ENCODE data around the gene SLC38A9. TPM values are rescaled to one million over a fixed set of nuclear protein-coding genes. Genes with fewer than 3 reads are reported as not detected.
A peak's percentile ranks its signal among the peaks of the same experiment; 100 is the strongest.

Gene SLC38A9
- polyA plus RNA-seq, 1 of the 3 experiments (the other 2 are of a cell fraction) = 6.9 TPM

DNA sequence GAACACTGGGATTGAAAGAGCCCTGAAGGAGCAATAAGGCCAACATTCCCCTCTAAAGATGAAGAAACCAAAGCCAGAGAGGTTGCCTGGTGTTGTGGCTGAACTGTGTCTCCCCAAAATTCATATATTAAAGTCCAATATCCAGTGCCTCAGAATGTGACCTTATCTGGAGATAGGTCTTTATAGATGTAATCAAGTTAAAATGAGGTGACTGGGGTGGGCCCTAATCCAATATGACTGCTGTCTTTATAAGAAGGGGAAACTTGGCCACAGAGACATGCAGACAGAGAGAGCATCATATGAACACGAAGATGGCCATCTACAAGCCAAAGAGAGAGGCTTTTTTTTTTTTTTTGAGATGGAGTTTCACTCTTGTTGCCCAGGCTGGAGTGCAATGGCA lies 110.5 kb downstream of the SLC38A9 start:
- H3K9me2 ChIP-seq = no peaks in the 10 kb centered on the region
- no peaks in the 10 kb centered on the region for H4K20me1 ChIP-seq (ENCODE audit: insufficient read depth)
- TF ChIP-seq YY1 (IDR thresholded peaks at IDR 0.05; ENCODE audit: low read depth) (no peak), TCF12 (IDR thresholded peaks at IDR 0.05) (no peak), ELF1 (IDR thresholded peaks at IDR 0.05) (no peak), FOSL2 (IDR thresholded peaks at IDR 0.05; ENCODE audit: borderline replicate concordance, low read depth) (no peak), JUND (IDR thresholded peaks at IDR 0.05) (no peak), RCOR1 (IDR thresholded peaks at IDR 0.05; ENCODE audit: low read length) (no peak), POLR2AphosphoS5 (IDR thresholded peaks at IDR 0.05; ENCODE audit: low read depth, low read length) (no peak), RAD21 (IDR thresholded peaks at IDR 0.05; ENCODE audit: low read length) (no peak)
- TF ChIP-seq, protein P1, sequence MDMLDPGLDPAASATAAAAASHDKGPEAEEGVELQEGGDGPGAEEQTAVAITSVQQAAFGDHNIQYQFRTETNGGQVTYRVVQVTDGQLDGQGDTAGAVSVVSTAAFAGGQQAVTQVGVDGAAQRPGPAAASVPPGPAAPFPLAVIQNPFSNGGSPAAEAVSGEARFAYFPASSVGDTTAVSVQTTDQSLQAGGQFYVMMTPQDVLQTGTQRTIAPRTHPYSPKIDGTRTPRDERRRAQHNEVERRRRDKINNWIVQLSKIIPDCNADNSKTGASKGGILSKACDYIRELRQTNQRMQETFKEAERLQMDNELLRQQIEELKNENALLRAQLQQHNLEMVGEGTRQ (IDR thresholded peaks at IDR 0.05; ENCODE audit: borderline replicate concordance, low read depth, low read length) = no peak
- TF ChIP-seq, protein P2, sequence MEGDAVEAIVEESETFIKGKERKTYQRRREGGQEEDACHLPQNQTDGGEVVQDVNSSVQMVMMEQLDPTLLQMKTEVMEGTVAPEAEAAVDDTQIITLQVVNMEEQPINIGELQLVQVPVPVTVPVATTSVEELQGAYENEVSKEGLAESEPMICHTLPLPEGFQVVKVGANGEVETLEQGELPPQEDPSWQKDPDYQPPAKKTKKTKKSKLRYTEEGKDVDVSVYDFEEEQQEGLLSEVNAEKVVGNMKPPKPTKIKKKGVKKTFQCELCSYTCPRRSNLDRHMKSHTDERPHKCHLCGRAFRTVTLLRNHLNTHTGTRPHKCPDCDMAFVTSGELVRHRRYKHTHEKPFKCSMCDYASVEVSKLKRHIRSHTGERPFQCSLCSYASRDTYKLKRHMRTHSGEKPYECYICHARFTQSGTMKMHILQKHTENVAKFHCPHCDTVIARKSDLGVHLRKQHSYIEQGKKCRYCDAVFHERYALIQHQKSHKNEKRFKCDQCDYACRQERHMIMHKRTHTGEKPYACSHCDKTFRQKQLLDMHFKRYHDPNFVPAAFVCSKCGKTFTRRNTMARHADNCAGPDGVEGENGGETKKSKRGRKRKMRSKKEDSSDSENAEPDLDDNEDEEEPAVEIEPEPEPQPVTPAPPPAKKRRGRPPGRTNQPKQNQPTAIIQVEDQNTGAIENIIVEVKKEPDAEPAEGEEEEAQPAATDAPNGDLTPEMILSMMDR (IDR thresholded peaks at IDR 0.05) = no peak
- ChIA-PET POLR2A (no interaction called here), CTCF (interaction anchor here (1.0 kb wide), 1 partner anchor 10 kb away, joined by 3 read pairs; no protein-coding TSS in a partner anchor)
- H3K9ac ChIP-seq = peak overlapping the region; percentile 62; the same call in 1 of the 2 replicates
- no peaks in the 10 kb centered on the region for H3K9me3 ChIP-seq
- H3K79me2 ChIP-seq (ENCODE audit: insufficient read depth) = no peaks in the 10 kb centered on the region
- H3F3A ChIP-seq (replicated peaks; ENCODE audit: insufficient read depth) = peaks cover 72% of the 10 kb centered on the region
- H3K4me3 ChIP-seq (ENCODE audit: low read depth in 2 of 2, low read length in 1 of 2) = no peak overlapping the region
- H3K4me1 ChIP-seq (ENCODE audit: control insufficient read depth in 1 of 2, insufficient read depth in 2 of 2, low read depth in 1 of 2, low read length in 1 of 2) = peaks cover 26 to 66% of the 10 kb centered on the region in 2 experiments
- H3K27ac ChIP-seq (ENCODE audit: low read depth in 2 of 2, low read length in 1 of 2) = peak overlapping the region; percentile 86 to 90
- no peaks in the 10 kb centered on the region for H3K36me3 ChIP-seq (replicated peaks in 1 of 2; ENCODE audit: control insufficient read depth in 1 of 2, insufficient read depth in 2 of 2, low read length in 1 of 2)
- no peaks in the 10 kb centered on the region for H3K27me3 ChIP-seq (ENCODE audit: insufficient read depth)
- no peak for DNase-seq
- 92% methylated on average over 1 of the region's 1 CpG for WGBS (ENCODE audit: low lambda C conversion rate)
- peak overlapping the region; percentile 77 for H2AFZ ChIP-seq (ENCODE audit: low read depth)
- H3K4me2 ChIP-seq = peak overlapping the region; percentile 66

DNA sequence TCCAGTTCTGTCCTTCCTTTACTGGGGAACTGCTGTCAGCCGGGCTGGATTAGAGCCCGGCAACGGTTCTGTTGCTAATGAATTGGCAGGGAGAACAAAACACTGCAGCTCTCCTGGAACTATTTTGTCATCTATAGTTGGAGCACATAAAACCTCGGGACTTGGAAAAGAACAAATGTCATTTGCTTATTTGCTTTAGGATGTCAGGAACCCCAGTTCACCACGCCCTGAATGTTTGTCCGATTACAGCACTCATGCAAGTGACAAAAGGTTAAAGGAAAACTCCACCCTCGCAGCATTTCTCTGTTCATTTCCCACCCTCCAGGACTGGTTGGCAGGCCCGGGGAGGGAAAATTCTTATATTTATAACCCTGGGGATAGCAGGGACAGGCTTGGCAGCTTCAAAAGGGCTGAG lies 110.9 kb downstream of the SLC38A9 start:
- H4K20me1 ChIP-seq (ENCODE audit: insufficient read depth) = no peaks in the 10 kb centered on the region
- no peak for DNase-seq
- H3K27ac ChIP-seq (ENCODE audit: low read depth in 2 of 2, low read length in 1 of 2) = peak overlapping the region; percentile 86 to 90
- H3K79me2 ChIP-seq (ENCODE audit: insufficient read depth) = no peaks in the 10 kb centered on the region
- H3K36me3 ChIP-seq (replicated peaks in 1 of 2; ENCODE audit: control insufficient read depth in 1 of 2, insufficient read depth in 2 of 2, low read length in 1 of 2) = no peaks in the 10 kb centered on the region
- H3K4me1 ChIP-seq (ENCODE audit: control insufficient read depth in 1 of 2, insufficient read depth in 2 of 2, low read depth in 1 of 2, low read length in 1 of 2) = peaks cover 26 to 67% of the 10 kb centered on the region in 2 experiments
- TF ChIP-seq TCF12 (IDR thresholded peaks at IDR 0.05) = peak; percentile 23
- no peak for TF ChIP-seq JUND (IDR thresholded peaks at IDR 0.05)
- 0 out of 2 replicates have a peak, but pooled peaks have one; percentile 13 for TF ChIP-seq TEAD4 (IDR thresholded peaks at IDR 0.05; ENCODE audit: borderline replicate concordance, insufficient read depth)
- ChIA-PET POLR2A (no interaction called here), CTCF (interaction anchor here (1.0 kb wide), 1 partner anchor 10 kb away, joined by 3 read pairs; no protein-coding TSS in a partner anchor)
- peaks cover 72% of the 10 kb centered on the region for H3F3A ChIP-seq (replicated peaks; ENCODE audit: insufficient read depth)
- H3K27me3 ChIP-seq (ENCODE audit: insufficient read depth) = no peaks in the 10 kb centered on the region
- peak overlapping the region; percentile 62; the same call in 1 of the 2 replicates for H3K9ac ChIP-seq
- no peaks in the 10 kb centered on the region for H3K9me3 ChIP-seq
- peak overlapping the region; percentile 66 for H3K4me2 ChIP-seq
- no peaks in the 10 kb centered on the region for H3K9me2 ChIP-seq
- peak overlapping the region; percentile 77 for H2AFZ ChIP-seq (ENCODE audit: low read depth)
- WGBS (ENCODE audit: low lambda C conversion rate) = 27% methylated on average over 8 of the region's 8 CpGs
- no peak overlapping the region for H3K4me3 ChIP-seq (ENCODE audit: low read depth in 2 of 2, low read length in 1 of 2)
